Progenitor cell of endocrine pancreas (in vitro differentiated cells): ENCODE data around the gene KMT2A. TPM values are rescaled to one million over a fixed set of nuclear protein-coding genes. Genes with fewer than 3 reads are reported as not detected.
"Not testable (repeated sequence)": the region's sequence is repeated elsewhere in the genome, so short reads cannot be mapped to it uniquely, and the experiment has no call there.

Source experiments
- DNase-seq: peaks from one replicate; pipeline ENCODE4 v3.0.0; 2021; ENCODE audit warnings: low spot score; ENCODE audit not compliant: unreplicated experiment
- H3K27ac Mint-ChIP-seq: 2 replicates; pipeline ENCODE4 v1.8.0; 2021; ENCODE audit warnings: mild to moderate bottlenecking, moderate library complexity, mixed read lengths
- H3K27me3 Mint-ChIP-seq: 2 replicates; pipeline ENCODE4 v1.8.0; 2021; ENCODE audit warnings: mixed read lengths
- H3K36me3 Mint-ChIP-seq: 2 replicates; pipeline ENCODE4 v1.8.0; 2022; ENCODE audit warnings: mixed read lengths; ENCODE audit not compliant: insufficient read depth
- H3K4me1 Mint-ChIP-seq: 2 replicates; pipeline ENCODE4 v1.8.0; 2021; ENCODE audit warnings: low read depth, mixed read lengths
- H3K4me3 Mint-ChIP-seq: 2 replicates; pipeline ENCODE4 v1.8.0; 2021; ENCODE audit warnings: low read depth, mild to moderate bottlenecking, moderate library complexity, mixed read lengths
- H3K9me3 Mint-ChIP-seq: 2 replicates; pipeline ENCODE4 v1.8.0; 2021; ENCODE audit warnings: low read depth, mixed read lengths
- CTCF ChIP-seq: fragments of 200-600 bp; sonication (generic); IDR thresholded peaks from one replicate; pipeline ENCODE4 v1.5.0; 2021; ENCODE audit warnings: antibody characterized with exemption, mild to moderate bottlenecking; ENCODE audit not compliant: unreplicated experiment
- total RNA-seq: library from RNA; stranded (reverse); gene quantifications from 2 replicates; pipeline ENCODE4 v1.2.1, GENCODE V29; 2021

KMT2A gene
- total RNA-seq, 1 donor from 2014 or later: 89.1 TPM

DNA sequence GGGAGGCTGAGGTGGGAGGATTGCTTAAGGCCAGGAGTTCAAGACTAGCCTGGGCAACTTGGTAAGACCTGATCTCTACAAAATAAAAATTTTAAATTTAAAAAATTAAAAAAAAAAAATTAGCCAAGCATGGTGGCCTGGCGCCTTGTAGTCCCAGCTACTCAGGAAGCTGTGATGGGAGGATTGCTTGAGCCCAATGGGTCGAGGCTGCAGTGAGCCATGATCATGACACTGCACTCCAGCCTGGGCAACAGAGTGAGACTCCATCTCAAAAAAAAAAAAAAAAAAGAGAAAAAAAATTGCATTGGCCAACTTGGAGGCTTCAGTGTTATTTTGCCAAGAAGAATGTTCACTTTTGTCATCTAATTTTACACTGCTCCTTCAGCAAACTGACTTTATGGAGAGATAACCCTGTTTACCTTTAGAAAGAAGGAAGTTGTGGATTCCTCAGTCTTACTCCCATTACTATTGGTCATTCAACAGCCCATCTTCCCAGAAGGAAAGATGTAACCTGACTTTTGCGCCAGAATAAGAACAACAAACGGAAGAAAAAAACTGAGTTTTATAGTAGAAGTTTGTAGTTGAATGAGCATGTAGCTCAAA is 13.1 kb downstream of the KMT2A start:
- no peak overlapping the region for H3K4me3 Mint-ChIP-seq
- H3K27me3 Mint-ChIP-seq: no peaks in the 10 kb centered on the region
- H3K27ac Mint-ChIP-seq: no peak overlapping the region
- no peak for TF ChIP-seq CTCF
- no peaks in the 10 kb centered on the region for H3K9me3 Mint-ChIP-seq
- H3K36me3 Mint-ChIP-seq: peaks cover 11% of the 10 kb centered on the region
- no peak for DNase-seq
- peaks cover 5% of the 10 kb centered on the region for H3K4me1 Mint-ChIP-seq

- no peaks in the 10 kb centered on the region for H3K27me3 Mint-ChIP-seq
- TF ChIP-seq CTCF: no peak
- no peak overlapping the region for H3K4me3 Mint-ChIP-seq
- H3K36me3 Mint-ChIP-seq: peaks cover 11% of the 10 kb centered on the region
- H3K27ac Mint-ChIP-seq: peak overlapping the region; percentile 61
- DNase-seq: no peak
- H3K4me1 Mint-ChIP-seq: peaks cover 5% of the 10 kb centered on the region
- H3K9me3 Mint-ChIP-seq: no peaks in the 10 kb centered on the region
Measured at GRCh38 chr11:118450451-118450850, 14.2 kb downstream of the KMT2A start.

- no peak for TF ChIP-seq CTCF
- Mint-ChIP-seq H3K4me1 (no peaks in the 10 kb centered on the region), H3K9me3 (no peaks in the 10 kb centered on the region), H3K27ac (no peak overlapping the region), H3K27me3 (no peaks in the 10 kb centered on the region), H3K4me3 (no peak overlapping the region), H3K36me3 (peaks cover 3% of the 10 kb centered on the region)
- no peak for DNase-seq
Measured at GRCh38 chr11:118462178-118462577, 25.9 kb downstream of the KMT2A start.

DNA sequence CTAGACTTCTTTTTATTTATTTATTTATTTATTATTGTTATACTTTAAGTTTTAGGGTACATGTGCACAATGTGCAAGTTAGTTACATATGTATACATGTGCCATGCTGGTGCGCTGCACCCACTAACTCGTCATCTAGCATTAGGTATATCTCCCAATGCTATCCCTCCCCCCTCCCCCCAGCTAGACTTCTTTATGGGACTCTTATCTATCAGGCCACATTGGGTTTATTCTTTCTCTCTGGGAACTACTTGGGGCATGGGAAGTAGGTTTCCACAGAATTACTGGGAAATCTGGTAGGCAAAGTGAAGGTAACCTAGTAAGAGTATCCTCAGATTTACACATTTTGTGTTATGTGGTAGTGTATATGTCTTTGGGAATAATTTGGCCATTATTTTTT is 32.7 kb downstream of the KMT2A start:
- H3K36me3 Mint-ChIP-seq: peaks cover 24% of the 10 kb centered on the region
- H3K27me3 Mint-ChIP-seq, H3K27ac Mint-ChIP-seq, H3K9me3 Mint-ChIP-seq, DNase-seq, H3K4me3 Mint-ChIP-seq, H3K4me1 Mint-ChIP-seq: not testable (repeated sequence)

DNA sequence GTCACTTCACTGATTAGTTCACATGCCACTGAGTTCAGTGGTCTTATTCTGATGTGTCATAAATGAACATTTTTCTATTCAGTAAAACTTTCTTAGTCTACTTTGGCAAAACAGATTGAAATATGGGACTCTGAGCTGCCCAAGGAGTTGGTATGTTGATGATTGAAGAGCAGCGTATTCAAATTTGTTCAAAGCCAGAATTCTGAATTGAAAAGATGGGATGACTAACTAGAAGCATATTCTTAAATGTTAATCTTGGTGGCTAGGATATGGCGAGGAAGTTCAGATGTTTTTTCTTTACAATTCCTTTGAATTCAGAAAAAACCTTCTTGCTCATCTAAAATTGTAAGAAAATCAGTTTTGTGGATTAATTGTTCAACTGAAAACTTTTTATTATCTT is 34.7 kb downstream of the KMT2A start:
- no peak for DNase-seq
- peaks cover 3% of the 10 kb centered on the region for H3K4me1 Mint-ChIP-seq
- TF ChIP-seq CTCF: no peak
- H3K27ac Mint-ChIP-seq: no peak overlapping the region
- no peak overlapping the region for H3K4me3 Mint-ChIP-seq
- H3K27me3 Mint-ChIP-seq: no peaks in the 10 kb centered on the region
- H3K36me3 Mint-ChIP-seq: peaks cover 27% of the 10 kb centered on the region
- no peaks in the 10 kb centered on the region for H3K9me3 Mint-ChIP-seq

- H3K36me3 Mint-ChIP-seq: peaks cover 40% of the 10 kb centered on the region
- no peak for TF ChIP-seq CTCF
Measured at GRCh38 chr11:118473537-118473936, 37.2 kb downstream of the KMT2A start.

More at GRCh38 chr11:118473537-118473936, 37.2 kb downstream of the KMT2A start:
- H3K9me3 Mint-ChIP-seq: no peaks in the 10 kb centered on the region
- DNase-seq: no peak
- H3K27me3 Mint-ChIP-seq: no peaks in the 10 kb centered on the region
- H3K27ac Mint-ChIP-seq: no peak overlapping the region
- no peak overlapping the region for H3K4me3 Mint-ChIP-seq
- no peaks in the 10 kb centered on the region for H3K4me1 Mint-ChIP-seq
